GM21515 (cell line): Measurements from ENCODE around the gene SEMA4C.
"Not testable (repeated sequence)": the region's sequence is repeated elsewhere in the genome, so short reads cannot be mapped to it uniquely, and the experiment has no call there.

Source experiments
- ATAC-seq: cut with Tn5 transposase; IDR thresholded peaks from one replicate; pipeline ENCODE4 v1.9.1; 2021; ENCODE audit not compliant: unreplicated experiment

Gene SEMA4C

GRCh38 chr2:96867756-96868554 lies 1.9 kb downstream of the SEMA4C start:
- ATAC-seq, result no peak

- ATAC-seq, result no peak
Measured at GRCh38 chr2:96866986-96867755, 2.7 kb downstream of the SEMA4C start.

- no peak for ATAC-seq
Measured at GRCh38 chr2:96866586-96866985, 3.3 kb downstream of the SEMA4C start.

- no peak for ATAC-seq
Measured at GRCh38 chr2:96866149-96866548, 3.7 kb downstream of the SEMA4C start.

- ATAC-seq, result no peak
Measured at GRCh38 chr2:96865654-96866053, 4.2 kb downstream of the SEMA4C start.

- no peak for ATAC-seq
Measured at GRCh38 chr2:96864343-96865091, 5.4 kb downstream of the SEMA4C start.

GRCh38 chr2:96863575-96864342 lies 6.1 kb downstream of the SEMA4C start:
- no peak for ATAC-seq

- not testable (repeated sequence) for ATAC-seq
Measured at GRCh38 chr2:96863056-96863455, 6.8 kb downstream of the SEMA4C start.

- no peak for ATAC-seq
Measured at GRCh38 chr2:96861074-96861473, 8.8 kb downstream of the SEMA4C start.

- ATAC-seq, result no peak
Measured at GRCh38 chr2:96860065-96861029, 9.5 kb downstream of the SEMA4C start.

- no peak for ATAC-seq
Measured at GRCh38 chr2:96859681-96860064, 10.2 kb downstream of the SEMA4C start.

- no peak for ATAC-seq
Measured at GRCh38 chr2:96859099-96859649, 10.7 kb downstream of the SEMA4C start.

- ATAC-seq, result peak; percentile 93
Measured at GRCh38 chr2:96857667-96858372, 12.1 kb downstream of the SEMA4C start, which contains the start of gene ANKRD39. ANKRD39 (minus strand) TSS chr2:96858016; CDS start chr2:96857987, 29 bp downstream.

- peak; percentile 21 for ATAC-seq
Measured at GRCh38 chr2:96856776-96857666, 12.9 kb downstream of the SEMA4C start.

- no peak for ATAC-seq
Measured at GRCh38 chr2:96853321-96853720, 16.6 kb downstream of the SEMA4C start.

- no peak for ATAC-seq
Measured at GRCh38 chr2:96852667-96853066, 17.2 kb downstream of the SEMA4C start.

GRCh38 chr2:96848264-96848663 lies 21.6 kb downstream of the SEMA4C start:
- no peak for ATAC-seq

- no peak for ATAC-seq
Measured at GRCh38 chr2:96847586-96847985, 22.3 kb downstream of the SEMA4C start.
